GM18951 (cell line): ENCODE results near the gene G0S2.
"Not testable (repeated sequence)": the region's sequence is repeated elsewhere in the genome, so short reads cannot be mapped to it uniquely, and the experiment has no call there.

Source experiments
- POLR2A ChIP-seq: IDR thresholded peaks from 4 replicates; pipeline ENCODE4 v1.6.1; 2011; ENCODE audit warnings: mild to moderate bottlenecking; ENCODE audit not compliant: insufficient read length, insufficient read depth; ENCODE audit errors: extremely low read depth
- in situ Hi-C: fragments of 300-500 bp; cut with MboI; formaldehyde crosslinking; loops from one replicate; pipeline ENCODE4 v1.12.0; 2022; ENCODE audit warnings: low sequenced_read_pairs, mixed read lengths, inconsistent platforms; ENCODE audit not compliant: unreplicated experiment

Gene G0S2

GRCh38 chr1:209673631-209674417 is 1.4 kb upstream of the G0S2 start:
- no peak for TF ChIP-seq POLR2A
- in situ Hi-C loops: no loop called here

GRCh38 chr1:209675565-209676154 is 448 bp downstream of the G0S2 start:
- no peak for TF ChIP-seq POLR2A
- in situ Hi-C loops: no loop called here

GRCh38 chr1:209678981-209679539 is 3.8 kb downstream of the G0S2 start:
- no peak for TF ChIP-seq POLR2A
- in situ Hi-C loops: no loop called here

- TF ChIP-seq POLR2A: no peak
- in situ Hi-C loops: no loop called here
Measured at GRCh38 chr1:209685821-209686220, 10.6 kb downstream of the G0S2 start.

- TF ChIP-seq POLR2A: no peak
- in situ Hi-C loops: no loop called here
Measured at GRCh38 chr1:209686322-209686721, 11.1 kb downstream of the G0S2 start.

- TF ChIP-seq POLR2A: no peak
- in situ Hi-C loops: no loop called here
Measured at GRCh38 chr1:209688746-209689234, 13.6 kb downstream of the G0S2 start.

GRCh38 chr1:209689477-209689876 is 14.3 kb downstream of the G0S2 start:
- in situ Hi-C loops: no loop called here
- TF ChIP-seq POLR2A: no peak

GRCh38 chr1:209691237-209691636 is 16.0 kb downstream of the G0S2 start:
- in situ Hi-C loops: no loop called here
- no peak for TF ChIP-seq POLR2A

GRCh38 chr1:209692296-209692695 is 17.1 kb downstream of the G0S2 start:
- in situ Hi-C loops: no loop called here
- TF ChIP-seq POLR2A: no peak

- TF ChIP-seq POLR2A: no peak
- in situ Hi-C loops: no loop called here
Measured at GRCh38 chr1:209692745-209693504, 17.7 kb downstream of the G0S2 start.

- in situ Hi-C loops: loop anchor here (5.0 kb wide), 1 partner anchor 119 kb away; no protein-coding TSS in a partner anchor
- no peak for TF ChIP-seq POLR2A
Measured at GRCh38 chr1:209696673-209697072, 21.5 kb downstream of the G0S2 start.

GRCh38 chr1:209697126-209697525 is 21.9 kb downstream of the G0S2 start:
- TF ChIP-seq POLR2A: no peak
- in situ Hi-C loops: loop anchor here (5.0 kb wide), 1 partner anchor 120 kb away; no protein-coding TSS in a partner anchor

- in situ Hi-C loops: not testable (repeated sequence)
Measured at GRCh38 chr1:209700686-209701085, 25.5 kb downstream of the G0S2 start.

GRCh38 chr1:209702832-209703231 is 27.6 kb downstream of the G0S2 start:
- in situ Hi-C loops: no loop called here
- TF ChIP-seq POLR2A: no peak
